Body of pancreas (tissue), 4 donors: ENCODE data around the gene RSAD2.

ENCODE experiments used
- CTCF ChIP-seq, 7 experiments: fragments of 450-650 bp in 4 of 7; fragments of 200-600 bp in 3 of 7; sonication (generic) in 3 of 7; IDR thresholded peaks; one replicate each; pipeline ENCODE4 v1.5.1; 2016 to 2019; ENCODE audit warnings: antibody characterized with exemption in 7 of 7
- POLR2A ChIP-seq, 3 donors: fragments of 450-650 bp; IDR thresholded peaks; one replicate each; pipeline ENCODE4 v1.6.1; 2016; ENCODE audit warnings: antibody characterized with exemption in 3 of 3, mild to moderate bottlenecking in 2 of 3

- no peak for TF ChIP-seq CTCF (IDR thresholded peaks at IDR 0.05)
- no peak for TF ChIP-seq POLR2A (IDR thresholded peaks at IDR 0.05)
These were observed 32.3 kb upstream of the RSAD2 start for GRCh38 chr2:6845312-6845711.
